ENCODE results near the gene RANBP9. TPM values are rescaled to one million over a fixed set of nuclear protein-coding genes. Genes with fewer than 3 reads are reported as not detected.

RANBP9 gene
- total RNA-seq, 1 experiment from 2014 or later = 44.5 TPM

GRCh38 chr6:13725570-13725969, 13.9 kb upstream of the RANBP9 start:
- Histone ChIP-seq H3K36me3 (ENCODE audit: control insufficient read depth, insufficient read depth, low read length) (no peaks in the 10 kb centered on the region), H3K27ac (ENCODE audit: low read length) (no peak overlapping the region), H3K4me1 (ENCODE audit: control insufficient read depth, insufficient read depth, low read length) (no peaks in the 10 kb centered on the region), H3K4me3 (ENCODE audit: low read depth in 2 of 2, low read length in 2 of 2) (no peak overlapping the region), H3K27me3 (ENCODE audit: control insufficient read depth, insufficient read depth, low read length) (no peaks in the 10 kb centered on the region), H3K9me3 (ENCODE audit: control insufficient read depth, insufficient read depth, low read depth, low read length) (no peaks in the 10 kb centered on the region)
- CTCF ChIA-PET = no interaction called here
- TF ChIP-seq CTCF (IDR thresholded peaks at IDR 0.05) = no peak
- TF ChIP-seq TCF7L2 (IDR thresholded peaks at IDR 0.05; ENCODE audit: low read depth, low read length) = no peak
- TF ChIP-seq REST (IDR thresholded peaks at IDR 0.05; ENCODE audit: insufficient read depth in 1 of 2, low read depth in 2 of 2, low read length in 1 of 2) = no peak
- TF ChIP-seq SIN3A (IDR thresholded peaks at IDR 0.05; ENCODE audit: borderline replicate concordance, insufficient read depth, low read depth, low read length) = no peak
- TF ChIP-seq POLR2AphosphoS5 (IDR thresholded peaks at IDR 0.05; ENCODE audit: low read depth, low read length) = no peak
- no TSS peak for BruUV-seq (replicated peaks)
- in situ Hi-C loops (cut with HindIII; ENCODE audit: low pct_unique_long_range_greater_than_20kb, low sequenced_read_pairs) (no loop called here), intact Hi-C loops (cut with micrococcal nuclease; ENCODE audit: unreplicated experiment) (no loop called here)
- POLR2A ChIA-PET = no interaction called here
- DNase-seq (ENCODE audit: low read depth, low spot score) (no peak), ATAC-seq (no peak)

- no peaks in the 10 kb centered on the region for H3K36me3 ChIP-seq (ENCODE audit: control insufficient read depth, insufficient read depth, low read length)
- BruUV-seq (replicated peaks) = no TSS peak
- H3K27ac ChIP-seq (ENCODE audit: low read length) = no peak overlapping the region
- ATAC-seq (no peak), DNase-seq (ENCODE audit: low read depth, low spot score) (no peak)
- H3K27me3 ChIP-seq (ENCODE audit: control insufficient read depth, insufficient read depth, low read length) = no peaks in the 10 kb centered on the region
- TF ChIP-seq SIN3A (IDR thresholded peaks at IDR 0.05; ENCODE audit: borderline replicate concordance, insufficient read depth, low read depth, low read length) = no peak
- TF ChIP-seq REST (IDR thresholded peaks at IDR 0.05; ENCODE audit: insufficient read depth in 1 of 2, low read depth in 2 of 2, low read length in 1 of 2) = no peak
- TF ChIP-seq CTCF (IDR thresholded peaks at IDR 0.05) = no peak
- H3K4me1 ChIP-seq (ENCODE audit: control insufficient read depth, insufficient read depth, low read length) = no peaks in the 10 kb centered on the region
- no peaks in the 10 kb centered on the region for H3K9me3 ChIP-seq (ENCODE audit: control insufficient read depth, insufficient read depth, low read depth, low read length)
- intact Hi-C loops (cut with micrococcal nuclease; ENCODE audit: unreplicated experiment) (no loop called here), in situ Hi-C loops (cut with HindIII; ENCODE audit: low pct_unique_long_range_greater_than_20kb, low sequenced_read_pairs) (no loop called here)
- H3K4me3 ChIP-seq (ENCODE audit: low read depth in 2 of 2, low read length in 2 of 2) = no peak overlapping the region
- CTCF ChIA-PET = no interaction called here
- POLR2A ChIA-PET = no interaction called here
Observed at GRCh38 chr6:13725052-13725451, 13.4 kb upstream of the RANBP9 start.

All from Panc1 (cell line).